ENCODE measurements around the gene HSBP1L1.

The HSBP1L1 gene

DNA sequence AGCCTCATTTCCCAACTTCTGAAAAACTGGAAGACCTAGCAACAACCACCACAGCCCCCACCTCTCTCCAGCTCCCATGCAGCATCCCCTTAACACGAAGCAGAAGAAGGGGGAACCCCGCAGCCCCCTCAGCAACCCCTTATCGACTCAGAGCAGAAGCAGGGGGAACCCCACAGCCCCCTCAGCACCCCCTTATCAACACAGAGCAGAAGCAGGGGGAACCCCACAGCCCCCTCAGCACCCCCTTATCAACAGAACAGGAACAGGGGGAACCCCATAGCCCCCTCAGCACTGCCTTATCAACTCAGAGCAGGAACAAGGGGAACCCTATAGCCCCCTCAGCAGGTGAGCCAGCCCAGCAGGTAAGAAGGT lies 19.7 kb upstream of the HSBP1L1 start:
- Histone ChIP-seq H3K4me3 (ENCODE audit: low read length) (no peak overlapping the region), H3K4me1 (ENCODE audit: control insufficient read depth, low read depth, low read length) (no peaks in the 10 kb centered on the region), H2AK5ac (ENCODE audit: low read length) (no peak overlapping the region), H3K27me3 (ENCODE audit: insufficient read depth, low read length, poor library complexity) (no peaks in the 10 kb centered on the region), H4K5ac (ENCODE audit: low read length) (no peak overlapping the region), H3K23ac (ENCODE audit: low read length) (no peak overlapping the region), H3K9ac (ENCODE audit: low read length) (no peak overlapping the region), H3K4ac (ENCODE audit: low read depth, low read length) (no peak overlapping the region), H3K79me2 (ENCODE audit: control insufficient read depth, insufficient read depth, low read length) (no peaks in the 10 kb centered on the region), H4K8ac (ENCODE audit: low read depth, low read length) (no peak overlapping the region), H3K36me3 (ENCODE audit: control insufficient read depth, insufficient read depth, low read length) (no peaks in the 10 kb centered on the region), H3K56ac (ENCODE audit: low read length) (no peak overlapping the region), H3K79me1 (ENCODE audit: low read length) (no peaks in the 10 kb centered on the region), H2BK120ac (ENCODE audit: low read depth, low read length) (no peak overlapping the region), H3K4me2 (ENCODE audit: low read length) (no peak overlapping the region), H3K18ac (ENCODE audit: low read length) (no peak overlapping the region), H3K27ac (ENCODE audit: low read depth, low read length) (no peak overlapping the region), H2BK5ac (ENCODE audit: low read length) (no peak overlapping the region), H2BK15ac (replicated peaks; ENCODE audit: low read depth) (no peak overlapping the region)
- no CpG with 5 or more reads among the region's 3 CpGs for WGBS (ENCODE audit: extremely low coverage, insufficient coverage, low lambda C conversion rate)
- DNase-seq, result no peak

DNA sequence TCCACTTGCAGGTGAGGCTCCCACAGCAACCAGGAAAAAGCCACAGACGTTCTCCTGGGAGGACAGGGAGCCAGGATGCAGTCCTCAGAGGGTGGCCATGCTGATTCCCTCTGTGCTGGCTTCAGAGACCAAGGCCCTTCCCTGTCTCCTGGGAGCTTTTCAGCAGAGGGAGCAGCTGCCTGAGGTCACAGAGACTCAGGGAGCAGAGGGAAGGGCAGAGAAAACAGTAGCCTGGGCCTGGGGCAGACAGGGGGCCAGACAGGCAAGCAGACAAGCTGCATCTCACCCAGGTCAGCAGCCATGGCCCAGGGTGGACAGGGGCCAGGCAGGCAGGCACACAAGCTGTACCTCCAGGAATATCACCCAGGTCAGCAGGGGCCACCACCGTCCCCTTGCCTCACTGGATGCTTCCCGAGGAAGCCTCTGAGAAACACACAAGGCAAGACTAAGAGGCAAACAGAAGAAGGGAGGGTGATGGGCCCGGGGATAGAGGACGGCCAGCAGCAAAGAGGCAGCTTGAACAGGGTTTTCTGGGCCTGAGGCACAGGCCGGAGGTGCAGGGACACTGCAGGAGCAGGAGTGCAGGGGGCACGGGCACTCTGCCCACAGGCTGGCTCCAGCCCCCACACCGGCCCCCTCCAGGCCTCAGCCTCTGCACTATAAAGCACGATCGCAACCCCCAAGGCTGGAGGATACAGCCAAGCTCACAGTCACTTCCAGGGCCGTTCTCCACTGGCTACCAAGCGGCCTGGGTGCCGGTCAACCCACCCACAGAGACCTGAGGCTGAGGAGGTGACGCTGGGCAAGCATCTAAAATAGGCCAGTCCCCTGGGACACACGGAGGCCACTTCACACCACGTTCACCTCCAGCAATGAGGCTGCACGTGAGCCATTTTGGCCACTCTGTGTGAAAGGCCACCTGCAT lies 19.1 kb upstream of the HSBP1L1 start:
- H3K4ac ChIP-seq (ENCODE audit: low read depth, low read length), result no peak overlapping the region
- no peak overlapping the region for H2BK5ac ChIP-seq (ENCODE audit: low read length)
- no peak overlapping the region for H4K5ac ChIP-seq (ENCODE audit: low read length)
- no peak overlapping the region for H3K27ac ChIP-seq (ENCODE audit: low read depth, low read length)
- no peaks in the 10 kb centered on the region for H3K27me3 ChIP-seq (ENCODE audit: insufficient read depth, low read length, poor library complexity)
- H2BK15ac ChIP-seq (replicated peaks; ENCODE audit: low read depth), result no peak overlapping the region
- H3K56ac ChIP-seq (ENCODE audit: low read length), result no peak overlapping the region
- H3K4me2 ChIP-seq (ENCODE audit: low read length), result no peak overlapping the region
- H2BK120ac ChIP-seq (ENCODE audit: low read depth, low read length), result no peak overlapping the region
- no peaks in the 10 kb centered on the region for H3K4me1 ChIP-seq (ENCODE audit: control insufficient read depth, low read depth, low read length)
- no peak overlapping the region for H3K23ac ChIP-seq (ENCODE audit: low read length)
- H3K79me1 ChIP-seq (ENCODE audit: low read length), result no peaks in the 10 kb centered on the region
- H2AK5ac ChIP-seq (ENCODE audit: low read length), result no peak overlapping the region
- H3K36me3 ChIP-seq (ENCODE audit: control insufficient read depth, insufficient read depth, low read length), result no peaks in the 10 kb centered on the region
- no peaks in the 10 kb centered on the region for H3K79me2 ChIP-seq (ENCODE audit: control insufficient read depth, insufficient read depth, low read length)
- no peak for DNase-seq
- H4K8ac ChIP-seq (ENCODE audit: low read depth, low read length), result no peak overlapping the region
- H3K4me3 ChIP-seq (ENCODE audit: low read length), result no peak overlapping the region
- no peak overlapping the region for H3K18ac ChIP-seq (ENCODE audit: low read length)
- no peak overlapping the region for H3K9ac ChIP-seq (ENCODE audit: low read length)
- no CpG with 5 or more reads among the region's 17 CpGs for WGBS (ENCODE audit: extremely low coverage, insufficient coverage, low lambda C conversion rate)

DNA sequence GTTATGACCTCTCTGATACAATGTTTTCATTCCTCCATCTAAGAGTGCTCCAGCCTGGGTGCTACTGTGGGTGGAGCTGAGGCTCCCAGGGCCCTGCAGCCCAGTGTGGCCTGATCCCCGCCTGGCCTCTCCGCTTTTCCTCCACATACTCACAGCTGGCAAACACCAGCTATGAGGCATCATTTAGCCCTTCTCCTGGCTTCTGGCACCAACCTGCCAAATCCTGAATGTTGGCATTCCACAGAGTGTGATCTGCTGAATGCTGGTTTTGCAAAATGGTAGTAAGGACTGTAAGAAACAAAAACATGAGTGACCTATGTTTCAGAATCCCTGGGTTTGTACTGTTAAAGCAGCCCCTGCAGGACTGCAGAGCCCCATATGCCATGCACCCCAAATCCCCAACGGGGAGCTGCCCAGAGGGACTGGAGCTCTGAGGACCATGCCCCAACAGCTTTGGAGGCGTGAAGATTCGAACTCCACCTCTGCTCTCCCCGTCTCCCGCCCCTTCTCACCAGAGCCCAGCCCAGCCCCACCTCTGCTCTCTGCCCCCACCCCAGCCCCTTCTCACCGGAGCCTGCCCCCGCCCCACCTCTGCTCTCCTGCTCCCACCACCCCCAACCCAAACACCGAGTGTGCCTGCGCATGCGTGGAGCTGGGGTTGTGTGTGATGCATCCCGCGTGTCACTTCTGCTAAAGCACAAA lies 17.2 kb upstream of the HSBP1L1 start:
- H2AK5ac ChIP-seq (ENCODE audit: low read length), result no peak overlapping the region
- no peaks in the 10 kb centered on the region for H3K27me3 ChIP-seq (ENCODE audit: insufficient read depth, low read length, poor library complexity)
- H3K23ac ChIP-seq (ENCODE audit: low read length), result no peak overlapping the region
- no CpG with 5 or more reads among the region's 14 CpGs for WGBS (ENCODE audit: extremely low coverage, insufficient coverage, low lambda C conversion rate)
- H2BK120ac ChIP-seq (ENCODE audit: low read depth, low read length), result no peak overlapping the region
- no peak overlapping the region for H4K5ac ChIP-seq (ENCODE audit: low read length)
- no peak overlapping the region for H3K4me2 ChIP-seq (ENCODE audit: low read length)
- no peak overlapping the region for H3K9ac ChIP-seq (ENCODE audit: low read length)
- H3K4ac ChIP-seq (ENCODE audit: low read depth, low read length), result no peak overlapping the region
- no peak overlapping the region for H2BK15ac ChIP-seq (replicated peaks; ENCODE audit: low read depth)
- no peak overlapping the region for H4K8ac ChIP-seq (ENCODE audit: low read depth, low read length)
- no peak overlapping the region for H3K4me3 ChIP-seq (ENCODE audit: low read length)
- no peaks in the 10 kb centered on the region for H3K79me1 ChIP-seq (ENCODE audit: low read length)
- H3K36me3 ChIP-seq (ENCODE audit: control insufficient read depth, insufficient read depth, low read length), result no peaks in the 10 kb centered on the region
- no peaks in the 10 kb centered on the region for H3K79me2 ChIP-seq (ENCODE audit: control insufficient read depth, insufficient read depth, low read length)
- H3K18ac ChIP-seq (ENCODE audit: low read length), result no peak overlapping the region
- no peak overlapping the region for H3K56ac ChIP-seq (ENCODE audit: low read length)
- no peaks in the 10 kb centered on the region for H3K4me1 ChIP-seq (ENCODE audit: control insufficient read depth, low read depth, low read length)
- no peak overlapping the region for H3K27ac ChIP-seq (ENCODE audit: low read depth, low read length)
- DNase-seq, result no peak
- no peak overlapping the region for H2BK5ac ChIP-seq (ENCODE audit: low read length)

DNA sequence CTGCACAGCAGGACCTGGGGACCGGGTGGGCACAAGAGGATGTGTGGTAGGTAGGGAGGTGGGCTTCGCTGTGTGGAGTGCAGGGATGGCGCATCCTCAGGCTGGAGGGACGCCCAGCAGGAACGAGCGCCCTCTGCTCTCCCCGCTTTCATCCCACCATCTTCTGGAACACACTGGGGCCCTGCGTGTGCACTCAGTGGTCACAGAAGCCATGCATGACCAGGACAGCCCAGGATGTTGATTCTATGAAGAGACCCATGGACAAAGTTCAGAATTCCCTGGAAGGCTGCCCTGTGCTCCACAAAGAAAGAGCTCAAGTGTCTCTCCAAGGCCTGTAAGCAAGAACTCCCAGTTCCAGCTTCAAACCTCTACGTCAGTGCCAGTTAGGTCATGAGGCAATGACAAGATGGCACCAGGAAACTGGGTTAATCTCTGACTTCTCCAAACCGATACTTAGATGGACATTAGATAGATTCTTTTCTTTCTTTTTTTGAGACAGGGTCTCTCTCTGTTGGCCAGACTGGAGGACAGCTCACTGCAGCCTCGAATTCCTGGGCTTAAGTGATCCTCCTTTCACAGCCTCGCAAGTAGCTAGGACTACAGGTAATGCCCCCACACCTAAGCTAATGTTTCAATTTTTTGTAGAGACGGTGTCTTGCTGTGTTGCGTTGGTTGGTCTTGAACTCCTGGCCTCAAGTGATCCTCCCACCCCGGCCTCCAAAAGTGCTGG lies 16.4 kb upstream of the HSBP1L1 start:
- no peaks in the 10 kb centered on the region for H3K79me2 ChIP-seq (ENCODE audit: control insufficient read depth, insufficient read depth, low read length)
- no peak overlapping the region for H2BK5ac ChIP-seq (ENCODE audit: low read length)
- no peak overlapping the region for H4K8ac ChIP-seq (ENCODE audit: low read depth, low read length)
- no peak overlapping the region for H3K4ac ChIP-seq (ENCODE audit: low read depth, low read length)
- no peak overlapping the region for H3K56ac ChIP-seq (ENCODE audit: low read length)
- H2BK120ac ChIP-seq (ENCODE audit: low read depth, low read length), result no peak overlapping the region
- no peaks in the 10 kb centered on the region for H3K4me1 ChIP-seq (ENCODE audit: control insufficient read depth, low read depth, low read length)
- H3K4me3 ChIP-seq (ENCODE audit: low read length), result no peak overlapping the region
- H3K36me3 ChIP-seq (ENCODE audit: control insufficient read depth, insufficient read depth, low read length), result no peaks in the 10 kb centered on the region
- H3K27me3 ChIP-seq (ENCODE audit: insufficient read depth, low read length, poor library complexity), result peaks cover under 1% of the 10 kb centered on the region
- H3K4me2 ChIP-seq (ENCODE audit: low read length), result no peak overlapping the region
- no CpG with 5 or more reads among the region's 15 CpGs for WGBS (ENCODE audit: extremely low coverage, insufficient coverage, low lambda C conversion rate)
- no peaks in the 10 kb centered on the region for H3K79me1 ChIP-seq (ENCODE audit: low read length)
- no peak overlapping the region for H3K18ac ChIP-seq (ENCODE audit: low read length)
- H3K27ac ChIP-seq (ENCODE audit: low read depth, low read length), result no peak overlapping the region
- no peak for DNase-seq
- no peak overlapping the region for H4K5ac ChIP-seq (ENCODE audit: low read length)
- H3K23ac ChIP-seq (ENCODE audit: low read length), result no peak overlapping the region
- H2AK5ac ChIP-seq (ENCODE audit: low read length), result no peak overlapping the region
- no peak overlapping the region for H3K9ac ChIP-seq (ENCODE audit: low read length)
- H2BK15ac ChIP-seq (replicated peaks; ENCODE audit: low read depth), result no peak overlapping the region

DNA sequence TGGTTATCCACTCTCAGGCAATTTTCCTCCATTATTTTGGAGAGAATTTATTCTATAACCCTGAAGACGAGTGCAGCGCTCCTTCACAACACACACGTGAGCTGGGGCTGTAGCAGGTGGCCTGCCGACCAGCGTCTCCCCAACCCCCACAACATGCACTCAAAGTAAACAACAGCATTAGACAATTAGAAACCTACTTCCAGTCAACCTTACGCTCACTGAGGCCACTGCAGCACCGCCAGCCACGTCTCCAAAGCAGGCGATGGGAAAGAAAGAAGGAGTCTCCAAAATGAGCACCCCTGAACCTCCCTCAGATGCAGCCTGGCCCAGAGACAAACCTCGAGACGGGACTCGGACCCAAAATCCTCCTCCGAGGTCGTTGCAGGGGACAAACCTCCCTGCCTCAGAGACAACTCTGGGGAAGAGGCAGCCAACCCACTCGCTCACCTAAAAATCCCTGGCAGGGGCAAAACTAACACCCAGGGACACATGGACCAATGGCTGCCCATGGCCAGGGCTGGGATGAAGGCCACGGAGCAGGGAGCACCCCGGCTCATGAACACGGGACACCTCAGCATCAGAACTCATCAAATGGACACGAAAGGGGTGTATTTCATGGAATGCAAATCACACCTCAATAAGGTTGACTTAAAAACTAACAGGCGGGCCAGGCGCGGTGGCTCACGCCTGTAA lies 15.6 kb upstream of the HSBP1L1 start:
- Histone ChIP-seq H2AK5ac (ENCODE audit: low read length) (no peak overlapping the region), H3K27ac (ENCODE audit: low read depth, low read length) (no peak overlapping the region), H3K4me2 (ENCODE audit: low read length) (no peak overlapping the region), H4K5ac (ENCODE audit: low read length) (no peak overlapping the region), H3K36me3 (ENCODE audit: control insufficient read depth, insufficient read depth, low read length) (no peaks in the 10 kb centered on the region), H3K9ac (ENCODE audit: low read length) (no peak overlapping the region), H2BK120ac (ENCODE audit: low read depth, low read length) (no peak overlapping the region), H3K23ac (ENCODE audit: low read length) (no peak overlapping the region), H3K4me1 (ENCODE audit: control insufficient read depth, low read depth, low read length) (no peaks in the 10 kb centered on the region), H3K79me2 (ENCODE audit: control insufficient read depth, insufficient read depth, low read length) (no peaks in the 10 kb centered on the region), H4K8ac (ENCODE audit: low read depth, low read length) (no peak overlapping the region), H2BK15ac (replicated peaks; ENCODE audit: low read depth) (no peak overlapping the region), H3K18ac (ENCODE audit: low read length) (no peak overlapping the region), H3K79me1 (ENCODE audit: low read length) (no peaks in the 10 kb centered on the region), H3K56ac (ENCODE audit: low read length) (no peak overlapping the region), H3K27me3 (ENCODE audit: insufficient read depth, low read length, poor library complexity) (peaks cover 8% of the 10 kb centered on the region), H3K4ac (ENCODE audit: low read depth, low read length) (no peak overlapping the region), H2BK5ac (ENCODE audit: low read length) (no peak overlapping the region), H3K4me3 (ENCODE audit: low read length) (no peak overlapping the region)
- DNase-seq, result no peak
- no CpG with 5 or more reads among the region's 23 CpGs for WGBS (ENCODE audit: extremely low coverage, insufficient coverage, low lambda C conversion rate)
